Prostate gland (tissue), 2 donors: ENCODE results near the gene SOAT2.

ENCODE experiments used
- CTCF ChIP-seq, 4 experiments: fragments of 200-600 bp in 2 of 4; fragments of 450-650 bp in 2 of 4; sonication (generic) in 2 of 4; IDR thresholded peaks; 1 replicate in 3 of 4; 2 replicates in 1 of 4; pipeline ENCODE4 v1.5.1; 2016 to 2019; ENCODE audit warnings: antibody characterized with exemption in 4 of 4, mild to moderate bottlenecking in 2 of 4, moderate library complexity in 2 of 4
- POLR2A ChIP-seq: fragments of 450-650 bp; IDR thresholded peaks from one replicate; pipeline ENCODE4 v1.6.1; 2016; ENCODE audit warnings: antibody characterized with exemption, mild to moderate bottlenecking

GRCh38 chr12:53062011-53062961 is 41.0 kb upstream of the SOAT2 start:
- TF ChIP-seq CTCF (IDR thresholded peaks at IDR 0.05) (no peak), POLR2A (no peak)
